HL-60/S4 treated with phorbol 12-myristate 13-acetate at 8.2 ng/mL for 4 days and 3 days (cell line): ENCODE data around the gene TEX26.

Source experiments
- in situ Hi-C: fragments of 300-500 bp; cut with MboI; formaldehyde crosslinking; loops from 2 replicates; pipeline ENCODE4 v1.15.0; 2022; ENCODE audit warnings: low sequenced_read_pairs

TEX26 gene

DNA sequence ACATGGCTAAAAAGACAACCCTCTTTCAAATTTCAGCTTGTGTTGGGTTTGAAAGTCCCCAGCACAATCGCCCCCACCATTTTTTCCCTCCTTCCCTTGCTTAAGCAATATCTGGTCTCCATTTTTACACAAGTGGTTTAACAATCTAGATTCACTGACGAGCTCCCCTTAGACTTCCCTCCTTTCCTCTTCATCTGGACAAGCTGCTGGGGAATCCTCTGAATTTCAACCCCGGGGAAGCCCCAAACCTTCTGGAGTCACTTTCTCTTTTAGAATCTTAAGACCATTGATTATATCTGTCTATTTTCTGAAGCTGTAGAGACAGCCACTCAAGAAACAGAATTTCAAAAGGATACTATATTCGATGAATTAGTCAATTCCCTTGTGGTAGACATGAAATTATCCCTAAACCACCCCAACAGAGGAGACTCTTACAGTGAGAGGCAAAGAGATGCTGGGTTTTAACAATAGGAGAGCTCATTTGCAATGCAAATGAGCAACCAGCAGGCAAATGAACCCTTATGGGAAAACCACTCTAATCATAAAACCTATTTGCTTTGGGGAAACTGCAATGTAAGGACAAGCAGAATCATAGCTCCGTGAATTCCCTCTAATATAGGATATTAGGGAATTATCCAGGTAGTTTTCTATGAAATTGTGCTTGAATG is 78.9 kb downstream of the TEX26 start:
- in situ Hi-C loops: no loop called here

DNA sequence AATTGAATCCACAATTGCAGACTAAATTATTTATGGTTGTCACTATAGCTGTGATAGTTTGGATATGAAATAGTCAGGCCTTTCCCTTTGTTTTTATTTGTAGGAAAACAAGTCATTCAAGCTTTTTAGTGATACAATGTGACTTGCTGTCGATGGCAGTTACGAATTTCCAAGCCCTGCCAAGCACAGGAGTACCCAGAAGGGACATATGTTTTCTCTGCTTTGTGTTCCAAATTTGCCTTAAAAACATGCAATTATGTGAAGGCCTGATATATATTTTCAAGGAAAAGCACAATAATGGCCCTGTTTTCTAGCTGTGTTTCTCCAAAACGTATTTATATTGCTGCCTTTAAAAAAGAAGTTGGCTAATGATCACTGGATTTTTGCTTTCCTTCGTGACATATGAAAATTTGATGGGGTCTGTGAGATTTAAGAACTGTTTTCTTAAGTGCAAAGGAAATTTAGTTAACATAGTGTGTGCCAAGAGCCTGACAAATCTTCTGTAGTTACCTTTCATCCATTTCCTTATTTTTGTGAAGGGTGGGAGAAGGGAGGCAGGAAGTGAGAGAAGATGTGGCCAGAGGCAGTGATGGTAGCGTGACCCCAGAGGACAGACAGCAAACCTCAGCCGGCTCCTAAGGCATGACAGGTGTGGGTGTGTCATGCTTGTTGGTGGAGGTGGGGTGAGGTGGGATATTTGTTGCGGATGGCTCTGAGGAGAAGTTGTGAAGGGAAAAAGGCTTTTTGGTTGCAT is 79.6 kb downstream of the TEX26 start:
- in situ Hi-C loops: no loop called here

DNA sequence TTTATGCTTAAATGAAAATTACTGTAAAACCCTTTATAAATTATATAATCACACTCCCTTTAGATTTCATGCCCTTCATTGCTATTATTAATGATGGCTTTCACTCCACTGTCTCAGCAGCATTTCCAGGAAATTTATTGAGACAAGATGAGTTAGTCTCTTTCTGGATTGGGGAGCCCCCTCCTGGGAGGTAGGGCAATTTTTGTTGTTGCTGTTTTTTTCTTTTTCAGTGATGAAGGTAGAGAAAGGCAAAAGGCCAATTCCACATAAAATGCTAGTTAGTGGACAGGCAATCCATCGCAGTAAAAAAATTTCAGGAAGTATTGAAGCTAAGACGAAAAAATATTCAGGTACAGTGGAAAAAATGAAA is 80.2 kb downstream of the TEX26 start:
- in situ Hi-C loops: no loop called here

DNA sequence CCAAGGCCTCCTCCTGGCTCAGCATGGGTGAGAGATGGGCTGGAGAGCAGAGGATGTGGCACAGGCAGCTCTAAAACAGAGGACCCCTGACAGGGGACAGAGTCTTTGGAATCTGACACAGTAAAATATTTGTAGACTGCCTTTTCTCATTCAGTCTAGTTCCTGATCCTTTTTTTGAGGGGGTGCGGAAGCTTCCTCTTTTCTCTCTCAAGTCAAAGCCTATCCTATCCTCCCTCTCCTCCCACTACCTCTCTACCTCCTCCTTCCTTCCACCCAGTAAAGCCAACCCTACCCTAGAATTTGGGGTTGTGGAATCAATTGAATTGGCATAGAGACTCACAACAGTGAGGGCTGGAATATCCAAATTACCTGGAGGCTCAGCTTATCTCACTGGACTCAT is 82.0 kb downstream of the TEX26 start:
- in situ Hi-C loops: no loop called here

DNA sequence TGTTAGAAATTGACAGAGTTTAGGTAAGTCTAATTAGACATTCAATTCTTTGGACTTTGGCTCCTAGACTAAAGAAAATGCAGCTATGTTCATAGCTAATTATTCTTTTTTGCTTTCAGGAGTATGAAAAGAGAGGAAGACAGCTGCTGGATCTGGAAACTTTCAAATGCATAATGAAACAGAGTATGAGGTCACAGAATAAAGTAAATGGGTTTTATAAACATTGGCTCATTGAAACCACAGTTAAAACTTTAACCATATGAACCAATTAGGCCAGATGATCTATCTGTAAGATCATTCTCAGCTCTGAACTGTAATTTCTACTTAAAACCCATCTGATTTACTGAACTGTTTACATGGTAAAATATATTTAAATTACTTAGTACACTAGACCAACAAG is 82.7 kb downstream of the TEX26 start:
- in situ Hi-C loops: no loop called here

DNA sequence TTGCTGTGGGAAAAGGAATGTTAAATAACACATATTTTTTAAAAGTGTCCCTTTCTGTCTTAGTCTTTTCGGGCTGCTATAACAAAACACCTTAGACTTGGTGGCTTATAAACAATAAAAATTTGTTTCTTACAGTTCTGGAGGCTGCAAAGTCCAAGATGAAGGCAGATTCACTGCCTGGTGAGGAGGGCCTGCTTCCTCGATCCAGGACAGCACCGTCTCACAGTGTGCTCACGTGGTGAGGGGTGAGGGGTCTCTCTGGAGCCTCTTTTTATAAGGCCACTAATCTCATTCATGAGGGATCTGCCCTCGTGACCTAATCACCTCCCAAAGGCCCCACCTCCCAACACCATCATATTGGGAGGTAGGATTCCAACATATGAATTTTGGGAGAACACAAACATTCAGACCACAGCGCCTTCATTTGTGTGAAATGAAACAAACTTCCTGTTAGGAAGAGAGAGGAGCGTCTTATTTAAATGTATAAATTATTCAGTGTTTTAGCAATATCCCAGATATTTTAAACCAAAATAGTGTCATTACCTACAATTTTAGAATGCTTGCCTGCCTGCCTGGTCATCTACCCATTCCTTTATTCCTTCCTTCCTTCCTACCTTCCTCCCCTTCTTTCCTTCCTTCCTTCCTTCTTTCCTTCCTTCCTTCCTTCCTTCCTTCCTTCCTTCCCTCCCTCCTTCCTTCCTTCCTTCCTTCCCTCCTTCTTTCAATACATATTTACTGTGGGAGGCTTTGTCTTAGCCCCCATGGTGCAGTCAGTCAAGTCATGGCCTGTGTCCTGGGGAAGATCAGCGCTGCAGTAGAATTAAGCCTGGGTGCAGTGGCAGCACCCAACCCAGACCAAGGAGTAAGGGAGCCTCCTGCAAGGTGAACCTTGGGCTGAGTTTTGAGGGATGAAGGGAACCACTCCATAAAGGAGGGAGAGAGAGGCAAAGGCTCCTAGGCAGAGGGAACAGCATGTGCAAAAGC is 84.2 kb downstream of the TEX26 start:
- in situ Hi-C loops: no loop called here

DNA sequence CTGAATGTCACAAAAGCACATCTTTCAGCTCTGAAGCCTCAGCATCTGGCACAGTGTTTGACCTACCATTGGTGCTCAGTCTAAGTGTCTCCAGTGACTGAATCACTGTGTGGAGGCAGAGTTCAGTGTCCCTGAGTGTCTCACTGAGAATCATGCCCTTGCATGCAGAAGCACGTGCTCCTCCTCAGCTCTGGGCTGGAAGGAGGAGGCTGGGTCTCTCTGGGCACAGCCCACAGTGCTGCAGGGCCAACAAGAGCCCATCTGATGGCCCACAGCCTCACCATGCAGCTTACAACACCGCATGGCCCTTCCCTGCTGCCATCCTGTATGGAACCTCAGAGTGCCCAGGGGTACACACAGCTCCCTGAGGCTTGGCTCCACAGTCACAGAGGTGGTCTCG is 86.1 kb downstream of the TEX26 start:
- in situ Hi-C loops: no loop called here

DNA sequence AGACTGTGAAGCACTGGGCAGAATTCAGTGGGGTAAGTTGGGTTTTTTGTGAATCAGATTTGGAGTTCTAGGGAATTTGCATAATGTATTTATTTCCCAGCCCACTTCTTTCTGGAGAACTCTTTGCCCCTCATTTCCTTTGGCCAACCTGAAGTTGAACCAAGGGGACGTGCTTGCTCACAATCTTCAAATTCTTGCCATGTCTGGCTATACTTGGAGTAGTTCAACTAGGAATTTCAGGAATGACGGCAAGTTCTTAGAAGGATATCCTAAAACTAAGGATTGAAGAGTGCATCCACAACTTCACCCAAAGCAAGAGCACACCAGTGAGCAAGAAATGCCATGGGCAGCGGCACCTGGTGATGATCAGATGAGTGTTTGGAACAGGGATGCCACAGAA is 88.5 kb downstream of the TEX26 start:
- in situ Hi-C loops: no loop called here

DNA sequence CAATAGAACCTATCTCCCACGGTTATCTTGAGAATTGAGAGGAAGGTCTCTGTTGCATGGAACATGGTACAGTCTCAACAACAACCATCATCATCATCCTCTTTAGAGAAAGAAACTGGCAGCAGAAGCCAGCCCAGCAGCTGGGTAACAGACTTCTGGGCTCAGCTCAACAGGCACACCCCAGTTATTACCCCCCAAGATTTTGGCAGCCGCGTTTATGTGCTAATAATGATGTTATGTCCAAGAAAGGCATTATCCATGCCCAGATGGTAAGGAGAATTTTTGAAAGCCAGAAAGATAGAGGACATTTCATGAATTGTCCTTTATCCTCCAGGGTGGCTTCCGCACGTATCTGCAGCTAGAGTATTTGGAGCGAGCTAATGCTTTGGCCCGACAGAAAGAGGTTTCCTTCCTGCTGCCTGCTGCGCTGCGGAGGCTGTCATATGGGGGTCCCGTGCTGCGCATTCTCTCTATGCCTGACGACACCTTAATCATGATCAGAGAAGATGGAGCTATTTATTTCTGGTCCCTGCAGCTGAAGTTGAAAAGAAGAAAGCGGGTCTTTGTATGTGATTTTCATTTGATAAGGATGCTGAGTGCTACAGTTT is 89.9 kb downstream of the TEX26 start:
- in situ Hi-C loops: no loop called here

DNA sequence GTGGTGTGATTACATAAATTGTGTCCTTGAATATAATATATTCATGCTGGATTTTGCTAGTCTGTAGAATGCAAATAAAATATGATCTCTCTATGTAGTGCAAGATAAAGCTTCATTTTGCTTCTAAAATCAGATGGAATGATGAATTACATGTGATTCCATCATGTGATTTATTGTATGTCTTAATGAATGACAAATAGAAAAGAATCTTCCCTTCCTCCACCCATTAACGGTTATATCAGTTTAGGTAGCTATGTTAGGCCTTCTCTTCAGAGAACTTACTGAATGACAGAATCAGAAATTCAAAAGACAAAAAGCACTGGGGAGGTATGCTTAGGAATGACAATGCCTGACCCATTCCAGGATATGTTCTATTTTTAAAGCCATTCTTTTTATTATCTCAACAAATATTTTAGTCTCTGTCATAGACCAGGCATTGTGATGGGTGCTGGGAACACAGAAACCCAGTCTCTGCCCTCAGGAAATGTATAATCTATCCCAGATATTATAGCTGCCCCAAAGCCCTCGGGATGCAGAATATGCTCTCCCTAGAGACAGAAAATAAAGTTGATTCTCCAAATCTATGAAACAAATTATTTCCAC is 90.6 kb downstream of the TEX26 start:
- in situ Hi-C loops: no loop called here
